HG02642 (cell line): Measurements from ENCODE around the gene CACNB4.
A peak's percentile ranks its signal among the peaks of the same experiment; 100 is the strongest.
"Not testable (repeated sequence)": the region's sequence is repeated elsewhere in the genome, so short reads cannot be mapped to it uniquely, and the experiment has no call there.

Source experiments
- ATAC-seq: cut with Tn5 transposase; IDR thresholded peaks from one replicate; pipeline ENCODE4 v1.9.1; 2021; ENCODE audit warnings: mild to moderate bottlenecking; ENCODE audit not compliant: unreplicated experiment, poor library complexity

CACNB4 gene

DNA sequence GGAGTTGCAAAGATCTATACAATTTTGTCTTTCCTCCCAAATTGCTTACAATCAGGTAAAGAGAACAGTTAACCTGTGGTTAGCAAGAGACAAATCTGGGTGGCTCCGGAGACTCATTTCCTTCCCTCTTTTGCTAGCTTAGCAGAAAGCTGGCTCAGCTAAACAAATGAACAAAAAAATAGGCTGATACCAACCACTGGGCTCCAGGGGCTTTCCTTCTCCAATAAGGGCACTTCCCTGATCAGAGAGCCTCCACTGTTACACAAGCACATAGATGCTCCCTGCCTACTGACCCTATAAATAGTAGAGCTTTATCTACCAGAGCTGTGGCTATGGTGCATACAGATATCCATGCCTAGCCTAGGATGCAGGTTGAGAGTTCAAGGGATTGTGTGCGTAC is 180.5 kb downstream of the CACNB4 start:
- no peak for ATAC-seq

DNA sequence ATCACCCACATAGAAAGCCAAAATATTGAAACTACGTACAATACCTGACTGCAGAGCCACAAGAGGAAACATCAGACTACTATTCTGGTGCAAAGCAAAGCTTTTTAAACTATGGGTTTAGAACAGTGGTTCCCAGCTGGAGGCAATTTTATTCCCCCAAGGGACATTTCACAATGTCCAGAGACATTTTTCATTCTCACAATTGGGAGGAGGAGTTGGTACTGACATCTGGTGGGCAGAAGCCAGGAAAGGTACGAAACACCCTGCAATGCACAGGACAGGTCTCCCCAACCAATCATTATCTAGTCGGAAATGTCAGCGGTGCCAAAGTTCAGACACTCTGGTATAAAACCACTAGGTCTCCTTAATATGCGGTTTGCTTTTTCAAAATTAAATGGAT is 182.2 kb downstream of the CACNB4 start:
- ATAC-seq, result no peak

GRCh38 chr2:151915629-151916025 is 183.2 kb downstream of the CACNB4 start:
- ATAC-seq, result not testable (repeated sequence)

DNA sequence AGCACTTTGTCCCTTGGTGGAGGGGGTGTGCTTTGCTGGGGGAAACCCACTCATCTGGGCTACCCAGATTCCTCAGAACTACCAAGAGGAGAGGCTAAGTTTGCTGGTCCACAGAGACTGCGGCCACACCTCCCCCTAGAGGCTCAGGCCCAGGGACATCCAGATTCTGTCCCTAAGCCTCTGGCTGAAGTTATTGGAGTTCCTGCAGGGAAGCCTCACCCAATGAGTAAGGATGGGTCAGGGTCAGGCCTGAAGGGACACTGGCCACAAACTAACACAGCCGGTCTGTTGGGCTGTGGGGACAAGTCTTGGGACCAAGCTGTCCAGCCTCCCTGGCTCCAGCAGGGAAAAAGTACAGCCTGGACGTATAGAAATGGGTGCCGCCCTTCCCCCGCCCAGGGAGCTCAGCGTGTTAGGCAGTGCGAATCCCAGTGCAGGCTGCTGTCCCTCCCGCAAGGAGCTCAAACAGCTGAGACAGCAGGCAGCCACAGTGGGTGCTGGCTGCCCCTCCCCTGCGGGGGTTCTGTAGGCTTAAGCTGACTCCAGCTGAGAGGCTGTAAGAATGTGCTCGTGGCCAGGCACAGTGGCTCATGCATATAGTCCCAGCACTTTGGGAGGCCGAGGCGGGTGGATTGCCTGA is 183.7 kb downstream of the CACNB4 start:
- no peak for ATAC-seq

DNA sequence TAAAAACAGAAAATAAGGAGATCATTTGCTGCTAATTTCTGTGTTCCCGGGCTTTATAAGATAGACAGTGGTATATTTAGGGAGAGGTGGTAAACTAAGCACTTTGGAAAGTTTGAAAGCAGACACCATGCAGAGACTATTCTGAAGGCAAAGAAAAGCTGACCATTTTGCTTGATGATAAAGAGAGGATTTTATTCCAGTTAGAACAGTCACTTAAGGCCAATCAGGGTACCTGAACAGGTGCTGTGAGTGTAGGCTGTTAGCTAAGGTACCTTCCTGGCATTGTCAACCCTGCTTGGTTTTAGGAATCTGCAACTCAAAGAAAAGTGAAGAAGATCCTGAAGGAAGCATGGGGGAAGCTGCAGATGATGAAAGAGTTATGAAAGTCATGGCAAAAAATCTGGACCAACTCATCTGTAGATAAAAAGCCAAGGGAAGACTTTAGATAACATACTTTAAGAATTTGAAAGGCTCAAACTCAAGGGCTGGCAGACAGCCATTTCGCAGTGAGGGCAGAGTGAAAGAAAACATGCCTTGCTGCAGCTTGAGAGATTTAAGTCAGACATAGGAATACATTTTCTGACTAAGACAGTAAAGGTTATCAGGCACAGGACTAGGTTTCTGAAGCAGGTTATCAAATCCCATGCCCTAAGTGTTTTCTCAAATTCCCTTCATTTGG is 190.5 kb downstream of the CACNB4 start:
- no peak for ATAC-seq

GRCh38 chr2:151907286-151908203 is 191.3 kb downstream of the CACNB4 start:
- ATAC-seq, result no peak

DNA sequence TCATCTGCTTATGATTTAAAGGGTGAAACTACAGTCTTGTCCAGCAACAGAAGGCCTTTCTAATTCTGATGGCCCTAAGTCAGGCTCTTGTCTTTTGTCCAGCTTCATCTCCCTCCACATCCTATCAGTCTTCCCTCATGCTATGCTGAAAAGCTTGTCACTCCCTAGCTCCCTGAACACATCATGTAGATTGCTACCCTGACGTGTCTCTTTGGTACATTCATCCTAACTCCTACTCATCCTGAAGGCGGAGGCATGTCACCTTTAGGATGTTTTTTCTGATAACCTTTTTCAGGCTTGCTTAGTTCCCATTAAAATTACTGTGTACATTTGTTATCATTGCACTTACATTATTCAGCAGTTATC is 192.2 kb downstream of the CACNB4 start:
- ATAC-seq, result no peak

DNA sequence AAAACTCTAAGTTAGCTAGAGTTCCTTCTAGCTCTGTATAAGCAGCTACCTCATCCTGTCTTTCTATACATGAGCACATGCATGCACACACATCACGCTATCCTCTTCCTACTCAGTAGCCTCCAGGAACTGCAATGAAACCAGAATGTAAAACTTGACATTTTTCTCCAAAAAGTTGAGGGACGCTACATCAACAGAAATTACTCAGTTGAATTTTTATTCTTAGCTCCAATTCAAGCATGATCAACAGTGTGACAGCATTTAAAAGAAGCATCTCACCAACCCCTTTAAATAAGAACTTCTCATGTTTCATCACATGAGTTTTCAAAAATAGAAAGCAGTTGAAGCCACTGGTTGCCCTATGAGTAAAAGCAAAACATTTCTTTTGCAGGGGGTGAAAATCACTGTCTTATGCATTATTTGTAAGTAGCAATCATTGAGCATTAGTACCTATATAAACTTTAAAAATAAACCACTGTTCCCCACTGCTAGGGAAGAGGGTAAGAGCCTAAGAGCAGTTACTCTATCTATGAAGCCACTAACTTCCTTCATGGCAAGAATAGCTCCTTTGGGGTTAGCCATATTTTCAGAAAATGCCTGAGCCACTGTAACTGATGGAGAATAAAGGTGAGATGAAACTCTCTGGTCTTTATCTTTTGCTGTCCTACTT is 192.7 kb downstream of the CACNB4 start:
- ATAC-seq, result peak; percentile 82

GRCh38 chr2:151904807-151905206 is 194.0 kb downstream of the CACNB4 start:
- no peak for ATAC-seq

DNA sequence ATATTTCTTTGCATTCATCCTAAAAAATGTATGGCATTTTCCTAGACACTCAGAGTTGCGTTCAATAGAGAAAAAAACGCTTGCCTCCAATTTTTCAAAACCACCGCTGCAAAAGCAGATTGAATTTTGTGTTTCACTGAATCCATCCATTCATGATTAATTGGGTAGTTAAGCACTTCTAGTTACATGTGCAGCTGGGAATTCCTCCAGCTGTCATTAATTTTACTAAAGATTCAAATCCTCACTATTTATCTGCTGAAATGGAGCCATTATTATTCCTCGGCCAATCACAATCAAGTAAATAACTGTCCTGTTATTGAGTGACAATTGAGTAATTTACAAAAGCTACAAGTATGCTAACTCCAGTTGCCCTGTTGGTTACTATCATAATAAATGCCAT is 194.8 kb downstream of the CACNB4 start:
- no peak for ATAC-seq

- ATAC-seq, result no peak
Observed at GRCh38 chr2:151902829-151903228, 196.0 kb downstream of the CACNB4 start.

DNA sequence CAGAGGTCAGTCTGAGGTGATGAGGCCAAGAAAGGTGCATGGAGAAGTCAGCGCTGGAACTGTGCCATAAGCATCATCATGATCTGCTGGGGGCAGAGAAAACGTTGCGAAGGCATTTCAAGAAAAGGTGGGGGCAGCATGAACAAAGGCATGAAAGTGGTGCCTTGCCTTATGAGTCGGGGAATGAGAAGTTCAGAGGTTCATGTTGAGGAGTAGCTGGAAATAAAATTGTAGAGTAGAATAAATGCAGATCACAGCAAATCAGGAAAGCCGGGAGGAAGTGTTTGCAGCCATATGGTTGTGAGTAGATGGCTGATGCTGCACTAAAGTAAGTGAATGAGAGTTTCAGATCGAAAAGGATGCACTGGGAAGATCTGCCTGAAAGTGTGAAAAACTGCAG is 198.5 kb downstream of the CACNB4 start:
- no peak for ATAC-seq

DNA sequence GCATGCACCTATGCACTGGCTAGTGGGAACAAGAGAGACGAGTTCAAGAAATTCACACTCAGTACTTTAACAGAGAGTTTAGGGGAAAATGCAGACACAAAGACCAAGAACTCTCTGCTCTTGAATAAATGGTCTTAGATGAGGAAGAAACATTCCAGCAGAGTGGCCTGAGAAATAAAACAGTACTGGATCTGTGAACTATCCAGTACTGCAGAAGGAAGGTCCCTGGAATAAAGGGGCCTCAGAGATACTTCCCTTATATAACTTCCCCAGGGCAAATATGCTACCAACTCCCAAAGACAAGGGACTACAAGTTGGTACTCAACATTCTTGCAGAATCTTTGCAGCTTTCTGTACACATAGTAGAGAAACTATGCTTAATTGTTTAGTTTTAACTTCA is 199.7 kb downstream of the CACNB4 start:
- ATAC-seq, result no peak

DNA sequence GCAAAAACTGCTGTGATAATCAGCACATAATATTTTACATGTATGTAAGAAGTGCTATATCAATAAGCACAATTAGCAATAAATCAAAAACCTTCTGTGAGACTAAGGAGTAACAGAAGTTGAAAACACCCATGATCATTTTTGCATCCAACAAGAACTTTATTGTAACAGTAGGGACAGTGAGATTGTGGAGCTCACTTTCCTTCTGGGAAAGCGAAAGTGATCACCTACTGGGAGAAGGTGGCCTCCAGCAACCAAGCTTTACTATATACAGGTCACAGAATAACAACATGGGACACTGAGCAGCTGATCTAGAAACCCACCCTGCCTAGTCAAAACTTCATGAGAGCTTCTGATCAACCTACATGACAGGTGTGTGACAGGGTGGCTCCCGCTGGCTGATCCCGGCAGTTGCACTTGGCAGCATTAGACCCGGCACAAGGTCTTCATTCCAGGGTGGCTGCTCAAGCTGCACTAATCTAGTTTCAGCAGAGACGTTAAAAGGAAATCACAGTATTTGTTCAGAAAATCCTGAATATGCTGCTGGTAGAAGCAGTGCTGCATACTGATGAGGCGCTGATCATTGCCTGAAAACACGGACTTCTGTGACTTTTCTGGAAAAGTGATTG is 207.2 kb downstream of the CACNB4 start:
- ATAC-seq, result no peak

GRCh38 chr2:151887164-151887563 is 211.7 kb downstream of the CACNB4 start:
- no peak for ATAC-seq

DNA sequence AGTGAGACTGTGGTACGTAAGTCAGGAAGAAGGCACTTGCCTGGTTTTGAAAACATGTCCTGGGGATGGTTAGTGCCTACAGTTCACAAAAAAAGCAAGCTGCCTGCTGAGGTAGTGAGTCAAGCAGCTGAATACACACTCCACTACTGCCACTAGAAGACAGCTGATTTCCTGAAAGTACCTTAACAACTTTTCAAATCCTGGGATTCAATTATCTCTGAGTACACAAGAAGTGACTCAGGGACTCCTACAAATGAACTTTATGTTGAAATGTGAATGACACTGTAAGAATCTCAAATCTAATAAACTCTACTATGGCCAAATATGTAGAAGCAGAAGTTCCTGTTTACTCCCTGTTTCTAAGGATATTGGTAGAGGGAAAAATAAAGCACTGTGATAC is 212.6 kb downstream of the CACNB4 start:
- ATAC-seq, result no peak

- no peak for ATAC-seq
Observed at GRCh38 chr2:151882786-151883445, 215.9 kb downstream of the CACNB4 start.

- ATAC-seq, result no peak
Observed at GRCh38 chr2:151881342-151881741, 217.5 kb downstream of the CACNB4 start.

GRCh38 chr2:151880586-151880985 is 218.3 kb downstream of the CACNB4 start:
- no peak for ATAC-seq
